ENCODE data around the gene KLHL11. TPM values are rescaled to one million over a fixed set of nuclear protein-coding genes. Genes with fewer than 3 reads are reported as not detected.

KLHL11 gene
- total RNA-seq: 30.0 TPM

GRCh38 chr17:41864836-41865595, at the start of gene KLHL11:
TSS of gene KLHL11 (minus strand) at chr17:41865423. CDS start at chr17:41865370, 53 bp downstream.
- DNase-seq: peak; percentile 96

GRCh38 chr17:41915020-41915419, 49.8 kb upstream of the KLHL11 start:
- DNase-seq: no peak

GRCh38 chr17:41914358-41914766, 49.1 kb upstream of the KLHL11 start:
- no peak for DNase-seq

GRCh38 chr17:41913798-41914197, 48.6 kb upstream of the KLHL11 start:
- DNase-seq: no peak

GRCh38 chr17:41912925-41913324, 47.7 kb upstream of the KLHL11 start:
- no peak for DNase-seq

GRCh38 chr17:41910701-41911391, 45.6 kb upstream of the KLHL11 start:
- DNase-seq: no peak

- no peak for DNase-seq
Observed at GRCh38 chr17:41909088-41909487, 43.9 kb upstream of the KLHL11 start.

GRCh38 chr17:41907633-41908539, 42.7 kb upstream of the KLHL11 start:
- DNase-seq: no peak

GRCh38 chr17:41907185-41907556, 41.9 kb upstream of the KLHL11 start:
- DNase-seq: no peak

GRCh38 chr17:41906465-41907184, 41.4 kb upstream of the KLHL11 start:
- no peak for DNase-seq

- DNase-seq: no peak
Observed at GRCh38 chr17:41905172-41905571, 39.9 kb upstream of the KLHL11 start.

GRCh38 chr17:41904242-41904841, 39.1 kb upstream of the KLHL11 start:
- DNase-seq: no peak

- no peak for DNase-seq
Observed at GRCh38 chr17:41901646-41902045, 36.4 kb upstream of the KLHL11 start.

- no peak for DNase-seq
Observed at GRCh38 chr17:41896726-41897125, 31.5 kb upstream of the KLHL11 start.

- DNase-seq: peak; percentile 76
Observed at GRCh38 chr17:41895617-41896016, 30.4 kb upstream of the KLHL11 start.

GRCh38 chr17:41894791-41895331, 29.6 kb upstream of the KLHL11 start:
- DNase-seq: peak; percentile 21

- no peak for DNase-seq
Observed at GRCh38 chr17:41893384-41893783, 28.2 kb upstream of the KLHL11 start.

- DNase-seq: no peak
Observed at GRCh38 chr17:41892021-41892376, 26.8 kb upstream of the KLHL11 start.

- DNase-seq: no peak
Observed at GRCh38 chr17:41891135-41892020, 26.2 kb upstream of the KLHL11 start.

GRCh38 chr17:41888332-41888965, 23.2 kb upstream of the KLHL11 start:
- DNase-seq: no peak
